Activated T-cell treated with anti-CD3 and anti-CD28 coated beads, Interleukin-2, amount 50 U/mL, for 24 hours (primary cell): ENCODE results near the gene NAXD.

Experiments
- DNase-seq: peaks from one replicate; pipeline ENCODE4 v3.0.0-alpha.2; 2020
- H3K27ac Mint-ChIP-seq: 2 replicates; pipeline ENCODE4 v1.8.0; 2020; ENCODE audit warnings: mild to moderate bottlenecking, mixed read lengths
- H3K27me3 Mint-ChIP-seq: 2 replicates; pipeline ENCODE4 v1.8.0; 2020; ENCODE audit warnings: mixed read lengths
- H3K36me3 Mint-ChIP-seq: 2 replicates; pipeline ENCODE4 v1.8.0; 2020; ENCODE audit warnings: low read depth, mixed read lengths
- H3K4me1 Mint-ChIP-seq: 2 replicates; pipeline ENCODE4 v1.8.0; 2020; ENCODE audit warnings: low read depth, mixed read lengths
- H3K4me3 Mint-ChIP-seq: 2 replicates; pipeline ENCODE4 v1.8.0; 2020; ENCODE audit warnings: mild to moderate bottlenecking, moderate library complexity, mixed read lengths
- H3K9me3 Mint-ChIP-seq: 2 replicates; pipeline ENCODE4 v1.8.0; 2020; ENCODE audit warnings: mixed read lengths

The NAXD gene

GRCh38 chr13:110640591-110641029, 25.3 kb downstream of the NAXD start:
- Mint-ChIP-seq H3K36me3 (peaks cover 95% of the 10 kb centered on the region), H3K27ac (peak overlapping the region; percentile 85), H3K27me3 (no peaks in the 10 kb centered on the region), H3K4me3 (no peak overlapping the region), H3K4me1 (peaks cover 9% of the 10 kb centered on the region), H3K9me3 (no peaks in the 10 kb centered on the region)
- no peak for DNase-seq

- peaks cover 10% of the 10 kb centered on the region for H3K4me1 Mint-ChIP-seq
These were observed 26.0 kb downstream of the NAXD start for GRCh38 chr13:110641055-110642015.

DNA sequence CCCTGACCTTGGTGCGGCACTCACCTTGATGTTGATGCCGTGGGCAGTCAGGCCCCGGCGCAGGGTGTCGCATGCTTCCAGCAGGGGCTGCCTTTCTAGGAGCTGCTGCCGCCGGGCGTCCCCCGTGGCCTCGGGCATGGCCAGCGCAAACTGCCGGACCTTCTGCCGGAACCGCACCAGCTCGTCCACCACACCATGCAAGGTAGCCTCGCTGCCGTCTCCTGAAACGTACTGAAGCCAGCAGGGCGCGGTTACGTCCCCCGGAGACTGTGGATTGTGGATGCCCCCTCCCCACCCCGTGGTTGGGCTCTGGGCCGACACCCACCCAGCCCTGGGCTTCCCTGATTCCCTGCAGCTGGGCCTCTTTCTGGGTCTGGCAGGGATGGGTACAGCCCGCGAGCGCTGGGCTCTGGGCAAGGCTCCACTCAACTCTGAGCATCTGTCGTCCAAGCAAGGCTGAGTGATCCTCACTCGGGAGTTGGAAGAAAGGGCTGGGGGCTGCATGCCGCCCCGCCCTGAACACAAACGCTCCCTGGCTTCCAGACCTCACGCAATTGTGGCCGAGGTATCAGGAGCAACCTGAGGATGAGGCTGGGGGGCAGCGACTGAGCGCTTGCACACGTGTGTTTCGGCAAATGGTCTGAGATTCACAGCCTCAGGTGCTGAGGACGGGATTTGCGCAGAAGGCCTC, 27.1 kb downstream of the NAXD start:
- H3K27me3 Mint-ChIP-seq: no peaks in the 10 kb centered on the region
- H3K4me3 Mint-ChIP-seq: no peak overlapping the region
- no peaks in the 10 kb centered on the region for H3K9me3 Mint-ChIP-seq
- H3K36me3 Mint-ChIP-seq: peaks cover 94% of the 10 kb centered on the region
- peaks cover 10% of the 10 kb centered on the region for H3K4me1 Mint-ChIP-seq
- no peak for DNase-seq
- peak overlapping the region; percentile 50 for H3K27ac Mint-ChIP-seq

More at GRCh38 chr13:110641055-110642015, 26.0 kb downstream of the NAXD start:
- H3K4me3 Mint-ChIP-seq: no peak overlapping the region
- peak overlapping the region; percentile 85 for H3K27ac Mint-ChIP-seq
- no peaks in the 10 kb centered on the region for H3K9me3 Mint-ChIP-seq
- H3K27me3 Mint-ChIP-seq: no peaks in the 10 kb centered on the region
- H3K36me3 Mint-ChIP-seq: peaks cover 95% of the 10 kb centered on the region
- DNase-seq: no peak

- Mint-ChIP-seq H3K9me3 (no peaks in the 10 kb centered on the region), H3K36me3 (peaks cover 94% of the 10 kb centered on the region), H3K4me1 (peaks cover 10% of the 10 kb centered on the region), H3K27ac (peak overlapping the region; percentile 50), H3K27me3 (no peaks in the 10 kb centered on the region), H3K4me3 (no peak overlapping the region)
- no peak for DNase-seq
These were observed 28.0 kb downstream of the NAXD start for GRCh38 chr13:110643324-110643723.

DNA sequence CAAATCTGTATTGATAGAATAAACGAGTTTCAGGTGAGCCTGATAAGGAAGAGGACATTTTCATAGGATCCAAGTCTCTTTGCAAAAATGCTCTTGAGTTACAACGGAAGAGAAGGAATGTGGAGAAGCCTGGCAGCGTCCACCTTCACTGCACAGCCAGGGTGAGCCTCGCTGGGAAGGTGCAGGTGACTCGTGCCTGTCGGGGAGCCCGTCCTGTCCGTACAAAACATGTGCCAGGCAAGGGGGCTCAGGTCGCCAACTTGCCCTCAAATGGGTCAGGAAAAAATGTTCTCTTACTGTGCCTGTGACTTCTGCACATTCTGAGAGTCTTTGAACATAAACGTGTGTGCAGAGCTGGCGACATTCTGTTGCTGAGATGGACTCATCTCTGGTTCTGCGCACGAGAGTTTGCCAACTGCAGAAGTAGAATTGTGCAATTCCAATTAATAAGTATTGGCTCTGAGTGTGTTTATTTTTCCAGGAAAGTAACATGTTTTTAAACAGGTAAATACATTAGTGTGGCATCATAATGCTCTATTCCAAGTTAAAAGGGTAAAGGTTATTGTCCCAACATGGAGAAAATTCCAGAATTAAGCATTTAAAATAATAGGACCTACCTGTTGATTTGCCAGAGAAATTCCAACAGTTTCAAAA, 28.6 kb downstream of the NAXD start:
- H3K9me3 Mint-ChIP-seq: no peaks in the 10 kb centered on the region
- no peaks in the 10 kb centered on the region for H3K27me3 Mint-ChIP-seq
- DNase-seq: no peak
- peaks cover 94% of the 10 kb centered on the region for H3K36me3 Mint-ChIP-seq
- H3K4me1 Mint-ChIP-seq: peaks cover 10% of the 10 kb centered on the region
- no peak overlapping the region for H3K27ac Mint-ChIP-seq
- H3K4me3 Mint-ChIP-seq: no peak overlapping the region

DNA sequence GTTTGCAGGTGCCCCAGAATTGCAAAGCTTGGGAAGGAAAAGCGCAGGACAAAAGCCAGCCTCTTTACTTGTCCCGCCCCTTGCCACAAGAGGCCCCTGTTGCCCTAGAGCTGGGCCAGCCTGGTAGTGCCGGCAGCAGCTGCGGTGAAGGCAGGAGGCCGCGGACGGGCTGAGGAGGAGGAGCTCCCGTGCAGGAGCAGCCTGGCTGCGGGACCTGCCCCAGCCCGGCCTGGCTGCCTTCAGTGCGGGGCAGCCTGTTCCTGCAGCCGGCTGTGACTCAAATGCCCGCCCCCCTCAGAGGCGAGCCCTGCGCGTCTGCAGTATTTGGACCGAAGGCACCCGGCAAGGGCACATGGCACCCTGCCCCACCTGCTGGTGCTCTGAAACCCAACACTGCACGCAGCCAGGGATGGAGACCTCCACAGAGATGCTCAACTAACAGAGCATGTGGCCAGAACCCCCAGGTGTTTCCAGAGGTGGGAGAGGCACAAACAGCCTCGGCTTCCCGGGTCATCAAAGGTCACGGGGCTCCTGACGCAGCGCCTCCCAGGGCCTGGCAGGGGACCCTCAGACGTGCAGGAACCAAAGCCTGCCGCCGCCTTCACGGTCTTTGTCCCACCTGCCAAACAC, 29.7 kb downstream of the NAXD start:
- peak; percentile 53 for DNase-seq
- Mint-ChIP-seq H3K4me1 (peaks cover 10% of the 10 kb centered on the region), H3K36me3 (peaks cover 94% of the 10 kb centered on the region), H3K27me3 (no peaks in the 10 kb centered on the region), H3K4me3 (no peak overlapping the region), H3K27ac (peak overlapping the region; percentile 37), H3K9me3 (no peaks in the 10 kb centered on the region)

DNA sequence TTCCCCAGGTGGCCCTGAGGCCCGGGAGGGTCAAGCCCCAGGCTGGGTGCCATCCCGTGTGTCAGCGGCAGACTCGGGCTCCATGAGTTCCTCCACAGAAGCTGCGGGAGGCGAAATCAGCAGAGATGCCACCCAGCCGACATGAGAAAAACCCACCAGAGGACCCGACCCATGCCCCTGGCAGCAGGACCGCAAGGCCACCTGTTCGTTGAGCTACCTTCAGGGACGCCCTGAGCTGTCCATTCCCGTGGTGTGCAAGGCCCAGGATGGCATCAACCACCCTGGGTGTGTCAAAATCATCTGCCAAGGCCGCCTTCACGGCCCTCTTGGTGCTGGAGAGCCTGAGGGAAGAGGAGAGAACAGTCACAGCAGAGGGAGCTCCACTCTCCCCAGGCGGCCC, 30.4 kb downstream of the NAXD start:
- H3K4me1 Mint-ChIP-seq: peaks cover 10% of the 10 kb centered on the region
- no peak for DNase-seq
- H3K27me3 Mint-ChIP-seq: no peaks in the 10 kb centered on the region
- H3K4me3 Mint-ChIP-seq: no peak overlapping the region
- H3K27ac Mint-ChIP-seq: peak overlapping the region; percentile 52
- H3K9me3 Mint-ChIP-seq: no peaks in the 10 kb centered on the region
- peaks cover 94% of the 10 kb centered on the region for H3K36me3 Mint-ChIP-seq

GRCh38 chr13:110646442-110647364, 31.4 kb downstream of the NAXD start:
- Mint-ChIP-seq H3K4me3 (no peak overlapping the region), H3K4me1 (peaks cover 10% of the 10 kb centered on the region), H3K9me3 (no peaks in the 10 kb centered on the region), H3K36me3 (peaks cover 95% of the 10 kb centered on the region), H3K27ac (no peak overlapping the region), H3K27me3 (no peaks in the 10 kb centered on the region)
- no peak for DNase-seq

GRCh38 chr13:110647365-110647737, 32.0 kb downstream of the NAXD start:
- Mint-ChIP-seq H3K27ac (peak overlapping the region; percentile 16), H3K36me3 (peaks cover 94% of the 10 kb centered on the region)
- no peak for DNase-seq

DNA sequence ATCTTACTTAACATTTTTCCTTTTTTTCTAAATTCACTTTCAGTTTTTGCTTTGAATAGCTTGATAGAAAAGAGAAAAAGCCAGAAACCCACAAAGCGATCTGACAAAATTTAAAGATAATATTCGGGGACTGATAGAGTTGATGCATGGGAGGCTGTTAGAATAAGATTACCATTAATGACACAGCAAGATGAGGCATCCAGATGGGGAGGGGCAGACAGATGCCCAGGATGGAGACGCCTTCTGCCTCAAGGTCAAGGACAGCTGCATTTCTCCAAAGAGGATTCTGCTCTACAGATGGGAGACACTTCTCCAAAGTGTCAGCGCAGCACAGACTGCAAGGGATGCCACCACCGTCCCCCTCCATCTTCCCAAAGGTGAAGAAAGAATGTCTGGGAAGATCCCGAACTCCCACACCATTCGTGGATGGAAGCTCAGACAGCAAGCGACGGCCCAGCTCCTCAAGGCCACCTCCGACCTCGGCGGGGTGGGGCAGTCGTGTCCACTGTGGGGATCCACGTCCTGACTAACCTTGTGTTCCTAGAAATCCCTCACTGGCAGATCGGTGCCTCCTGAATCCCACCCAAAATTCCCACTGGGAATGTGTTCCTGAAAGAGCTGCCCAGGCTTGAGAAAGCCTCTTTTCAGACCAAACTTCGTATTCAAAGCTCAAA, 32.9 kb downstream of the NAXD start:
- Mint-ChIP-seq H3K27me3 (no peaks in the 10 kb centered on the region), H3K36me3 (peaks cover 90% of the 10 kb centered on the region), H3K9me3 (no peaks in the 10 kb centered on the region), H3K4me1 (peaks cover 11% of the 10 kb centered on the region), H3K4me3 (no peak overlapping the region), H3K27ac (no peak overlapping the region)
- no peak for DNase-seq

More at GRCh38 chr13:110647365-110647737, 32.0 kb downstream of the NAXD start:
- Mint-ChIP-seq H3K9me3 (no peaks in the 10 kb centered on the region), H3K4me3 (no peak overlapping the region), H3K4me1 (peaks cover 10% of the 10 kb centered on the region), H3K27me3 (no peaks in the 10 kb centered on the region)

DNA sequence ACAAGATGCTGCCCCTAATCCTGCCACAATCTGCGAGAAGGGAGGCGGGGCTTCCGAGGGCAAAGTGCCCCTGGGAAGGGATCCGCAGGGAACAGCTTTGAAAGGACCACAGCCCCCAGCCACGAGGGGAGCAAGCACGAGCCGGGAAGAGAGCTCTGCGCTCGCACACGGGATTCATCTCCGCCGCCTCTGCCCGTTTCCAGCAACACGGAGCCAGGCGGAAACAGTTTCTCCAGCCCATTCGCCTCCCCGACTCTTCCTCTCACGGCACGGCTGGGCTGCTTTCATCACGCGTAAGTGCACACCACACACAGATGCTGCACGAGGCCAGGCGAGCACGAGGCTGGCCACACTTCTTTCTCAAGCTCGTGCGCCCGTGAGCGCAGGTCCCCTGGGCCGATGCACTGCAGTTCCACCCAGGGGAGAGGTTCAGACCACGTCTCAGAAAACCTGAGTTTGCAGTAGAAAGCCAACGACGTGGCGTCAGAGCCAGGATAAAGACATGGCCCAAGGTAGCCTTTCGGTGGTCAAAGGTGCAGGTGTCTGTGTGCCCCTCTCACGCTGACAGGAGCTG, 33.6 kb downstream of the NAXD start:
- DNase-seq: no peak
- H3K27ac Mint-ChIP-seq: peak overlapping the region; percentile 16
- peaks cover 16% of the 10 kb centered on the region for H3K4me1 Mint-ChIP-seq
- no peaks in the 10 kb centered on the region for H3K27me3 Mint-ChIP-seq
- no peaks in the 10 kb centered on the region for H3K9me3 Mint-ChIP-seq
- peaks cover 90% of the 10 kb centered on the region for H3K36me3 Mint-ChIP-seq
- H3K4me3 Mint-ChIP-seq: no peak overlapping the region

DNA sequence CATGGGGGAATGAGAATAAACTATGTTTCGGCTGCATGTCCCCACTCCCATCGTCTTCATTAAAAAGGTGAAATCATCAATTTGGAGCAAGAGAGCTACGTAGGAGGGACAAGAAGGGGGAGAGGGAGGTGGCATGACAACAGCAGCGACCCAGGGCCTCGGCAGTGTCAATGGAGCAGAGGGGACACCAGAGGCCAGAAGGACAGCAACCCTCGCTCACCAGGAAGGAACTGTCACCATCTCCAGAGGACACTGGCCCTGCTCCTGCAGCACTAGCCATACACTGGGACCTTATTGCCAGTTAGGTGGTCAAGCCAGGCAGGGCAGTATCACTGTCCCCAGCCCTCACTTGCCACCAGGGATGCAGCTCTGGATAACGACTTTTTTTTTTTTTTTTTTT, 34.2 kb downstream of the NAXD start:
- peaks cover 13% of the 10 kb centered on the region for H3K4me1 Mint-ChIP-seq
- H3K27ac Mint-ChIP-seq: no peak overlapping the region
- no peak for DNase-seq
- H3K27me3 Mint-ChIP-seq: no peaks in the 10 kb centered on the region
- no peaks in the 10 kb centered on the region for H3K9me3 Mint-ChIP-seq
- no peak overlapping the region for H3K4me3 Mint-ChIP-seq
- H3K36me3 Mint-ChIP-seq: peaks cover 90% of the 10 kb centered on the region

DNA sequence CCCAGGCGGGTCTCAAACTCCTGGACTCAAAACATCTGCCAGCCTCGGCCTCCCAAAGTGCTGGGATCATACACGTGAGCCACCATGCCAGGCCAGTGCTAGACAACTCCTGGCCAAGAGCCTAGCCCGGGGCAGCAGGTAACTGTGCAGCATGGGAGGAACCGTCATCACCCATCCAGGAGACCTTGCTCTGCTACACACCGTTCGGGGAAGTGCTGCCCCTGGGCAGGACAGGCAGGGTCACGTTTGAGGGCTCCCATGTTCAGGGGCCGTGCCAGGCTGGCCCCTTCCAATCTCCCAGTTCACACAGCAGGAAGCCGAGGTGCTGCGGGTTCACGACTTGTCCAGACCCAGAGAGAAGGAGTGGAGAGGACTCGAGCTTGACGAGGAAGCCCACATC, 35.1 kb downstream of the NAXD start:
- Mint-ChIP-seq H3K4me3 (no peak overlapping the region), H3K36me3 (peaks cover 93% of the 10 kb centered on the region), H3K4me1 (peaks cover 9% of the 10 kb centered on the region), H3K27me3 (no peaks in the 10 kb centered on the region), H3K9me3 (no peaks in the 10 kb centered on the region), H3K27ac (no peak overlapping the region)
- no peak for DNase-seq
